ENCODE measurements around the gene GRIN3A. TPM values are rescaled to one million over a fixed set of nuclear protein-coding genes. Genes with fewer than 3 reads are reported as not detected.

The GRIN3A gene
- total and polyA plus RNA-seq, 9 of the 15 experiments (the other 6 are each of a cell fraction or from before 2014, with no cell fraction given) = 0.01 to 0.03 TPM; not detected in 7

- Histone ChIP-seq H3K9me1 (ENCODE audit: control insufficient read depth, insufficient read depth, low read length) (no peaks in the 10 kb centered on the region), H3K79me2 (ENCODE audit: control insufficient read depth, insufficient read depth, low read length) (no peaks in the 10 kb centered on the region), H3K9ac (ENCODE audit: insufficient read depth in 1 of 2, low read depth in 2 of 2, low read length in 2 of 2) (no peak overlapping the region), H3K4me1 (replicated peaks in 1 of 2; ENCODE audit: control insufficient read depth in 2 of 2, insufficient read depth in 2 of 2, low read length in 2 of 2) (no peaks in the 10 kb centered on the region), H3K4me3 (no peak overlapping the region), H3K27ac (ENCODE audit: extremely low read depth, low read depth, low read length) (no peak overlapping the region), H3K9me3 (replicated peaks; ENCODE audit: control insufficient read depth, insufficient read depth, low read depth, low read length) (no peaks in the 10 kb centered on the region), H4K20me1 (replicated peaks; ENCODE audit: control insufficient read depth, insufficient read depth, low read length) (no peaks in the 10 kb centered on the region), H3K4me2 (ENCODE audit: insufficient read depth, low read length) (no peak overlapping the region), H2AFZ (ENCODE audit: low read depth, low read length) (no peak overlapping the region), H3K27me3 (ENCODE audit: control insufficient read depth in 2 of 2, insufficient read depth in 2 of 2, low read length in 2 of 2) (no peaks in the 10 kb centered on the region), H3K36me3 (ENCODE audit: control insufficient read depth, insufficient read depth, low read length) (no peaks in the 10 kb centered on the region)
- ChIA-PET POLR2A (no interaction called here), CTCF (ENCODE audit: low intra/inter-chr PET ratio) (no interaction called here)
- WGBS (ENCODE audit: insufficient coverage, low coverage, missing lambda C conversion rate) = 13% methylated on average over 1 of the region's 1 CpG
- no peak for TF ChIP-seq DIDO1 (tag; IDR thresholded peaks at IDR 0.05; ENCODE audit: low read depth)
- TF ChIP-seq ZMIZ1 (IDR thresholded peaks at IDR 0.05; ENCODE audit: low read depth in 2 of 2, low read length in 2 of 2) = no peak
- TF ChIP-seq ZBTB17 (CRISPR knock-in tag; IDR thresholded peaks at IDR 0.05) = no peak
- ATAC-seq (peak; percentile 44; the same call in 2 of the 3 replicates), DNase-seq (ENCODE audit: extremely low read depth in 1 of 4, low spot score in 3 of 4) (peak in 1 of 4 experiments; percentile 7), FAIRE-seq (no peak)
- intact Hi-C loops (cut with micrococcal nuclease) = no loop called here
- in situ Hi-C loops (cut with MboI) = no loop called here
- BruUV-seq (replicated peaks) = no TSS peak
Measured at GRCh38 chr9:101635473-101635872, 103.0 kb downstream of the GRIN3A start.
